IMR-90 (cell line): ENCODE measurements around the gene ATP8B4. TPM values are rescaled to one million over a fixed set of nuclear protein-coding genes. Genes with fewer than 3 reads are reported as not detected.
A peak's percentile ranks its signal among the peaks of the same experiment; 100 is the strongest.

Experiments
- ATAC-seq: fragments of 200-7000 bp; cut with Tn5 transposase; 2 replicates; pipeline ENCODE4 v1.9.1; 2020; ENCODE audit warnings: low read depth, mild to moderate bottlenecking, moderate library complexity
- BruUV-seq: library from RNA; stranded (reverse); fragments of 400-500 nt; replicated peaks from 2 replicates; lab custom pipeline; 2021; lab: Mats Ljungman, UMichigan
- CTCF ChIA-PET: fragments of 300-600 bp; formaldehyde crosslinking; extraction: SDS; loops from one replicate; lab custom pipeline; 2021; ENCODE audit warnings: antibody characterized with exemption; lab: Yijun Ruan, JAX
- POLR2A ChIA-PET: fragments of 300-600 bp; sonication (Branson Sonifier 250); formaldehyde crosslinking; loops from one replicate; lab custom pipeline; 2022; ENCODE audit warnings: antibody characterized with exemption; ENCODE audit not compliant: unreplicated experiment; lab: Charles Lee
- DNase-seq: peaks from one replicate; pipeline ENCODE4 v3.0.0; 2013
- H2AFZ ChIP-seq: replicated peaks from 2 replicates; pipeline ENCODE3; 2013; ENCODE audit warnings: low read length, mild to moderate bottlenecking; ENCODE audit not compliant: poor library complexity
- H2AK5ac ChIP-seq: 2 replicates; pipeline ENCODE4 v1.6.1; 2013; ENCODE audit warnings: low read depth, low read length, inconsistent platforms
- H2AK9ac ChIP-seq: replicated peaks from 2 replicates; pipeline ENCODE3; 2013; ENCODE audit warnings: mild to moderate bottlenecking, low read depth, low read length, moderate library complexity; ENCODE audit not compliant: poor library complexity
- H2BK120ac ChIP-seq: 2 replicates; pipeline ENCODE4 v1.6.1; 2013; ENCODE audit warnings: low read depth, low read length, inconsistent platforms
- H2BK15ac ChIP-seq: 3 replicates; pipeline ENCODE4 v1.6.1; 2013; ENCODE audit warnings: low read depth, low read length, inconsistent platforms
- H2BK20ac ChIP-seq: 2 replicates; pipeline ENCODE4 v1.6.1; 2013; ENCODE audit warnings: low read depth, mild to moderate bottlenecking, inconsistent platforms, low read length, moderate library complexity
- H2BK5ac ChIP-seq: 2 replicates; pipeline ENCODE4 v1.6.1; 2013; ENCODE audit warnings: mild to moderate bottlenecking, low read depth, low read length, inconsistent platforms; ENCODE audit not compliant: poor library complexity, severe bottlenecking
- H3K14ac ChIP-seq: replicated peaks from 2 replicates; pipeline ENCODE4 v1.6.1; 2013; ENCODE audit warnings: low read depth, low read length, inconsistent platforms
- H3K18ac ChIP-seq: 2 replicates; pipeline ENCODE4 v1.6.1; 2013; ENCODE audit warnings: low read depth, low read length, control low read depth
- H3K23ac ChIP-seq: 2 replicates; pipeline ENCODE4 v1.6.1; 2013; ENCODE audit warnings: low read depth, low read length, inconsistent platforms
- H3K27ac ChIP-seq: 2 replicates; pipeline ENCODE4 v1.5.1; 2013; ENCODE audit warnings: mild to moderate bottlenecking, control low read depth, low read length; ENCODE audit not compliant: insufficient read depth
- H3K27me3 ChIP-seq: 2 replicates; pipeline ENCODE4 v1.6.1; 2013; ENCODE audit warnings: low read length; ENCODE audit not compliant: control insufficient read depth, insufficient read depth
- H3K36me3 ChIP-seq: 2 replicates; pipeline ENCODE4 v1.6.1; 2013; ENCODE audit warnings: low read length, mixed read lengths; ENCODE audit not compliant: control insufficient read depth, insufficient read depth
- H3K4ac ChIP-seq: 2 replicates; pipeline ENCODE4 v1.6.1; 2013; ENCODE audit warnings: low read depth, low read length, inconsistent platforms
- H3K4me1 ChIP-seq: 2 replicates; pipeline ENCODE4 v1.6.1; 2013; ENCODE audit warnings: low read length, mixed read lengths; ENCODE audit not compliant: control insufficient read depth, insufficient read depth
- H3K4me2 ChIP-seq: 2 replicates; pipeline ENCODE4 v1.6.1; 2013; ENCODE audit warnings: low read depth, mild to moderate bottlenecking, control low read depth, low read length, moderate library complexity
- H3K4me3 ChIP-seq: 2 replicates; pipeline ENCODE4 v1.5.1; 2013; ENCODE audit warnings: low read depth, mild to moderate bottlenecking, control low read depth, low read length, moderate library complexity; ENCODE audit not compliant: insufficient read depth
- H3K56ac ChIP-seq: 2 replicates; pipeline ENCODE4 v1.6.1; 2013; ENCODE audit warnings: low read length, inconsistent platforms; ENCODE audit not compliant: insufficient read depth; ENCODE audit errors: extremely low read depth
- H3K79me1 ChIP-seq, 2 experiments: 2 replicates each; pipeline ENCODE4 v1.6.1; 2013; ENCODE audit warnings: low read length in 2 of 2, inconsistent platforms in 1 of 2, low read depth in 1 of 2
- H3K9ac ChIP-seq: 2 replicates; pipeline ENCODE4 v1.6.1; 2013; ENCODE audit warnings: low read depth, low read length, control low read depth
- H3K9me1 ChIP-seq: 2 replicates; pipeline ENCODE4 v1.6.1; 2013; ENCODE audit warnings: low read length, inconsistent platforms; ENCODE audit not compliant: insufficient read depth
- H3K9me3 ChIP-seq: 2 replicates; pipeline ENCODE4 v1.6.1; 2013; ENCODE audit warnings: low read length; ENCODE audit not compliant: control insufficient read depth, insufficient read depth
- H4K20me1 ChIP-seq: 2 replicates; pipeline ENCODE4 v1.6.1; 2013; ENCODE audit warnings: low read length, inconsistent platforms; ENCODE audit not compliant: insufficient read depth
- H4K5ac ChIP-seq: 2 replicates; pipeline ENCODE4 v1.6.1; 2013; ENCODE audit warnings: mild to moderate bottlenecking, low read depth, low read length, control low read depth
- H4K8ac ChIP-seq, 2 experiments: 2 replicates each; pipeline ENCODE4 v1.6.1; 2013; ENCODE audit warnings: low read depth in 2 of 2, low read length in 2 of 2, control low read depth in 1 of 2, inconsistent platforms in 1 of 2
- H4K91ac ChIP-seq: 2 replicates; pipeline ENCODE4 v1.6.1; 2013; ENCODE audit warnings: low read depth, low read length, inconsistent platforms; ENCODE audit not compliant: insufficient read depth
- BHLHE40 ChIP-seq: fragments of 150-350 bp; IDR thresholded peaks from 2 replicates; pipeline ENCODE4 v1.6.1; 2016; ENCODE audit warnings: mild to moderate bottlenecking, low read depth, low read length
- CEBPB ChIP-seq: IDR thresholded peaks from 2 replicates; pipeline ENCODE4 v1.6.1; 2012; ENCODE audit warnings: low read depth, low read length, improper control_type of control experiment
- CHD1 ChIP-seq: IDR thresholded peaks from 2 replicates; pipeline ENCODE4 v1.6.1; 2012; ENCODE audit warnings: low read depth, low read length, improper control_type of control experiment
- FOS ChIP-seq: fragments of 150-350 bp; IDR thresholded peaks from 2 replicates; pipeline ENCODE4 v1.6.1; 2016; ENCODE audit warnings: low read depth, low read length
- MAFK ChIP-seq: IDR thresholded peaks from 2 replicates; pipeline ENCODE4 v1.6.1; 2012; ENCODE audit warnings: low read depth, low read length, improper control_type of control experiment
- MAZ ChIP-seq: IDR thresholded peaks from 2 replicates; pipeline ENCODE4 v1.6.1; 2012; ENCODE audit warnings: low read depth, mild to moderate bottlenecking, low read length, improper control_type of control experiment, moderate library complexity, borderline replicate concordance
- MXI1 ChIP-seq: IDR thresholded peaks from 2 replicates; pipeline ENCODE4 v1.6.1; 2012; ENCODE audit warnings: low read depth, mild to moderate bottlenecking, low read length, moderate library complexity, borderline replicate concordance
- NFE2L2 ChIP-seq: fragments of 150-350 bp; IDR thresholded peaks from 2 replicates; pipeline ENCODE4 v1.6.1; 2016; ENCODE audit warnings: low read depth, mild to moderate bottlenecking, low read length
- POLR2A ChIP-seq: IDR thresholded peaks from 2 replicates; pipeline ENCODE4 v1.6.1; 2012; ENCODE audit warnings: mild to moderate bottlenecking, low read depth, low read length
- RAD21 ChIP-seq: IDR thresholded peaks from 2 replicates; pipeline ENCODE4 v1.6.1; 2012; ENCODE audit warnings: low read length, improper control_type of control experiment
- RCOR1 ChIP-seq: IDR thresholded peaks from 2 replicates; pipeline ENCODE4 v1.6.1; 2012; ENCODE audit warnings: mild to moderate bottlenecking, low read length, improper control_type of control experiment; ENCODE audit not compliant: insufficient replicate concordance
- RFX5 ChIP-seq: IDR thresholded peaks from 2 replicates; pipeline ENCODE4 v1.8.0; 2012; ENCODE audit warnings: low read depth, mild to moderate bottlenecking, low read length, moderate library complexity
- SMC3 ChIP-seq: fragments of 150-350 bp; IDR thresholded peaks from 2 replicates; pipeline ENCODE4 v1.6.1; 2016; ENCODE audit warnings: low read depth, mild to moderate bottlenecking, antibody characterized with exemption, low read length, moderate library complexity
- WGBS, 2 experiments: methylation state at CpG; one replicate each; pipeline versions ENCODE4 v1.1.5 to v1.1.7; 2013; ENCODE audit warnings: missing lambda C conversion rate in 2 of 2; ENCODE audit not compliant: insufficient read length in 1 of 2; ENCODE audit errors: extremely low coverage in 2 of 2; 5-methylcytosine and 5-hydroxymethylcytosine counted together
- dilution Hi-C: fragments of 300-500 bp; cut with HindIII; formaldehyde crosslinking; loops from one replicate; pipeline ENCODE4 v1.14.3; 2018; ENCODE audit warnings: low sequenced_read_pairs; ENCODE audit not compliant: unreplicated experiment
- in situ Hi-C: fragments of 300-500 bp; cut with MboI; formaldehyde crosslinking; loops from 3 replicates; pipeline ENCODE4 v1.14.3; 2019; ENCODE audit warnings: low sequenced_read_pairs, inconsistent platforms, mixed read lengths
- intact Hi-C: fragments of 100-400 bp; cut with micrococcal nuclease; formaldehyde crosslinking; loops from 2 replicates; pipeline ENCODE4 v1.10.0; 2022
- polyA plus RNA-seq, 3 experiments: library from polyadenylated mRNA; depleted of rRNA; stranded (reverse); fragments of >200 nt; gene quantifications; 2 replicates each; pipeline ENCODE4 v1.2.3, GENCODE V29; 2012; ENCODE audit warnings: low replicate concordance in 1 of 3
- total RNA-seq: library from RNA; depleted of rRNA; stranded (reverse); fragments of >200 nt; gene quantifications from 2 replicates; pipeline ENCODE4 v1.2.3, GENCODE V29; 2012
- TF ChIP-seq, protein P1 (sequence below): conservative IDR thresholded peaks from 2 replicates; pipeline ENCODE4 v1.5.1; 2012; ENCODE audit warnings: mild to moderate bottlenecking, low read depth, low read length, improper control_type of control experiment
- TF ChIP-seq, protein P2 (sequence below): fragments of 150-350 bp; IDR thresholded peaks from 2 replicates; pipeline ENCODE4 v1.6.1; 2017; ENCODE audit warnings: mild to moderate bottlenecking, antibody characterized with exemption, low read length, low read depth
- TF ChIP-seq, protein P3 (sequence below): fragments of 150-350 bp; IDR thresholded peaks from 2 replicates; pipeline ENCODE4 v1.6.1; 2016; ENCODE audit warnings: low read depth, mild to moderate bottlenecking, low read length, moderate library complexity, borderline replicate concordance

The ATP8B4 gene
- total and polyA plus RNA-seq, 2 of the 4 experiments (the other 2 are of a cell fraction): 0.12 to 0.54 TPM

DNA sequence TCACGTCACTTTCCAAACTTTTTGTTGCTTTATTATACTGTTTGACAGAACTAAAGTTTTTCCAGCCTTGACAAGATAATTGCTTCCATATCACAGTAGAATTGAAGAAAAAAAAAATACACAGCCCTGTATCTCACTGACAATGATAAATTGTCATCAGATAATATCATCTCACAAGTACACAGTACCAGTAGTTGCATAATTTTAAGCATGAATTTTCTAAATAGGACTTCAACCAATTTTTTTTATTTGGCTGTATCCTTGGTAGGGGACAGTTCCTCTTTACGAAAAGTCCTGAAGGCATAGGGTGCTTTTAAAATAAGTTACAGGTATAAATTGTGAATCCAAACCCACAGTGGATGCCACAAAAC lies 230.7 kb downstream of the ATP8B4 start:
- Histone ChIP-seq H3K4me1 (no peaks in the 10 kb centered on the region; the same call in 1 of the 2 replicates), H4K5ac (peak overlapping the region; percentile 8; the same call in 1 of the 2 replicates), H4K8ac (no peak overlapping the region), H3K4me2 (no peak overlapping the region), H3K4ac (no peak overlapping the region), H3K18ac (peak overlapping the region; percentile 6; the same call in 1 of the 2 replicates), H4K20me1 (no peaks in the 10 kb centered on the region), H3K14ac (no peak overlapping the region), H3K27ac (no peak overlapping the region; the same call in 1 of the 2 replicates), H3K4me3 (no peak overlapping the region), H2BK5ac (no peak overlapping the region), H2BK20ac (no peak overlapping the region), H3K23ac (no peak overlapping the region), H3K36me3 (no peaks in the 10 kb centered on the region), H3K9me3 (no peaks in the 10 kb centered on the region), H4K91ac (no peak overlapping the region), H2AFZ (no peak overlapping the region), H3K27me3 (no peaks in the 10 kb centered on the region), H2BK15ac (no peak overlapping the region), H3K79me1 (no peaks in the 10 kb centered on the region), H2AK5ac (no peak overlapping the region), H2AK9ac (no peak overlapping the region), H3K9me1 (no peaks in the 10 kb centered on the region), H3K56ac (no peak overlapping the region), H2BK120ac (no peak overlapping the region), H3K9ac (no peak overlapping the region)
- in situ Hi-C loops: no loop called here
- no TSS peak for BruUV-seq
- WGBS, 2 experiments: no CpG with 5 or more reads among the region's 2 CpGs
- TF ChIP-seq NFE2L2 (no peak), CHD1 (no peak), FOS (no peak), MAFK (no peak), BHLHE40 (no peak), RAD21 (no peak), CEBPB (no peak), POLR2A (no peak), MXI1 (no peak), SMC3 (no peak), MAZ (no peak), RCOR1 (no peak), RFX5 (no peak)
- TF ChIP-seq, protein P1, sequence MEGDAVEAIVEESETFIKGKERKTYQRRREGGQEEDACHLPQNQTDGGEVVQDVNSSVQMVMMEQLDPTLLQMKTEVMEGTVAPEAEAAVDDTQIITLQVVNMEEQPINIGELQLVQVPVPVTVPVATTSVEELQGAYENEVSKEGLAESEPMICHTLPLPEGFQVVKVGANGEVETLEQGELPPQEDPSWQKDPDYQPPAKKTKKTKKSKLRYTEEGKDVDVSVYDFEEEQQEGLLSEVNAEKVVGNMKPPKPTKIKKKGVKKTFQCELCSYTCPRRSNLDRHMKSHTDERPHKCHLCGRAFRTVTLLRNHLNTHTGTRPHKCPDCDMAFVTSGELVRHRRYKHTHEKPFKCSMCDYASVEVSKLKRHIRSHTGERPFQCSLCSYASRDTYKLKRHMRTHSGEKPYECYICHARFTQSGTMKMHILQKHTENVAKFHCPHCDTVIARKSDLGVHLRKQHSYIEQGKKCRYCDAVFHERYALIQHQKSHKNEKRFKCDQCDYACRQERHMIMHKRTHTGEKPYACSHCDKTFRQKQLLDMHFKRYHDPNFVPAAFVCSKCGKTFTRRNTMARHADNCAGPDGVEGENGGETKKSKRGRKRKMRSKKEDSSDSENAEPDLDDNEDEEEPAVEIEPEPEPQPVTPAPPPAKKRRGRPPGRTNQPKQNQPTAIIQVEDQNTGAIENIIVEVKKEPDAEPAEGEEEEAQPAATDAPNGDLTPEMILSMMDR: no peak
- TF ChIP-seq, protein P2, sequence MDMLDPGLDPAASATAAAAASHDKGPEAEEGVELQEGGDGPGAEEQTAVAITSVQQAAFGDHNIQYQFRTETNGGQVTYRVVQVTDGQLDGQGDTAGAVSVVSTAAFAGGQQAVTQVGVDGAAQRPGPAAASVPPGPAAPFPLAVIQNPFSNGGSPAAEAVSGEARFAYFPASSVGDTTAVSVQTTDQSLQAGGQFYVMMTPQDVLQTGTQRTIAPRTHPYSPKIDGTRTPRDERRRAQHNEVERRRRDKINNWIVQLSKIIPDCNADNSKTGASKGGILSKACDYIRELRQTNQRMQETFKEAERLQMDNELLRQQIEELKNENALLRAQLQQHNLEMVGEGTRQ: no peak
- TF ChIP-seq, protein P3, sequence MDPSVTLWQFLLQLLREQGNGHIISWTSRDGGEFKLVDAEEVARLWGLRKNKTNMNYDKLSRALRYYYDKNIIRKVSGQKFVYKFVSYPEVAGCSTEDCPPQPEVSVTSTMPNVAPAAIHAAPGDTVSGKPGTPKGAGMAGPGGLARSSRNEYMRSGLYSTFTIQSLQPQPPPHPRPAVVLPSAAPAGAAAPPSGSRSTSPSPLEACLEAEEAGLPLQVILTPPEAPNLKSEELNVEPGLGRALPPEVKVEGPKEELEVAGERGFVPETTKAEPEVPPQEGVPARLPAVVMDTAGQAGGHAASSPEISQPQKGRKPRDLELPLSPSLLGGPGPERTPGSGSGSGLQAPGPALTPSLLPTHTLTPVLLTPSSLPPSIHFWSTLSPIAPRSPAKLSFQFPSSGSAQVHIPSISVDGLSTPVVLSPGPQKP: no peak
- dilution Hi-C loops: no loop called here
- no peak for ATAC-seq
- POLR2A ChIA-PET: no interaction called here
- intact Hi-C loops: no loop called here
- CTCF ChIA-PET: no interaction called here
- DNase-seq: no peak
